PC-9 (cell line): ENCODE data around the gene FYN. TPM values are rescaled to one million over a fixed set of nuclear protein-coding genes. Genes with fewer than 3 reads are reported as not detected.

Experiments
- BruUV-seq: library from RNA; stranded (reverse); fragments of 400-500 nt; replicated peaks from 2 replicates; lab custom pipeline; 2021; lab: Mats Ljungman, UMichigan
- CTCF ChIA-PET: fragments of 300-600 bp; sonication (Branson Sonifier 250); formaldehyde crosslinking; loops from one replicate; lab custom pipeline; 2022; ENCODE audit warnings: antibody characterized with exemption; lab: Charles Lee
- POLR2A ChIA-PET: fragments of 300-600 bp; sonication (Branson Sonifier 250); formaldehyde crosslinking; loops from one replicate; lab custom pipeline; 2022; ENCODE audit warnings: antibody characterized with exemption; ENCODE audit not compliant: unreplicated experiment; lab: Charles Lee
- DNase-seq, 2 experiments: peaks; one replicate each; pipeline versions ENCODE4 v3.0.0 to v3.0.0-alpha.2; 2015 to 2022; ENCODE audit warnings: mixed read lengths in 1 of 2
- H2AFZ ChIP-seq: fragments of 200-600 bp; sonication (generic); 2 replicates; pipeline ENCODE4 v1.8.1; 2017; ENCODE audit warnings: antibody characterized with exemption
- H3F3A ChIP-seq: fragments of 200-600 bp; sonication (generic); 2 replicates; pipeline ENCODE4 v1.8.1; 2017; ENCODE audit warnings: antibody characterized with exemption, mild to moderate bottlenecking, low read depth; ENCODE audit not compliant: insufficient read depth
- H3K27ac ChIP-seq: fragments of 200-600 bp; sonication (generic); 2 replicates; pipeline ENCODE4 v1.6.1; 2016; ENCODE audit warnings: mixed run types
- H3K27me3 ChIP-seq: fragments of 200-600 bp; sonication (generic); 2 replicates; pipeline ENCODE4 v1.6.1; 2016; ENCODE audit warnings: low read depth, mixed run types; ENCODE audit not compliant: insufficient read depth
- H3K36me3 ChIP-seq: fragments of 200-600 bp; sonication (generic); 2 replicates; pipeline ENCODE4 v1.6.1; 2016; ENCODE audit warnings: low read depth, mixed run types
- H3K4me1 ChIP-seq: fragments of 200-600 bp; sonication (generic); replicated peaks from 2 replicates; pipeline ENCODE4 v1.6.1; 2016; ENCODE audit warnings: mixed run types; ENCODE audit not compliant: insufficient read depth
- H3K4me2 ChIP-seq: fragments of 200-600 bp; sonication (generic); 2 replicates; pipeline ENCODE4 v1.6.1; 2017; ENCODE audit warnings: mixed run types
- H3K4me3 ChIP-seq: fragments of 200-600 bp; sonication (generic); 2 replicates; pipeline ENCODE4 v1.6.1; 2016; ENCODE audit warnings: mixed run types
- H3K79me2 ChIP-seq: fragments of 200-600 bp; sonication (generic); 2 replicates; pipeline ENCODE4 v1.6.1; 2017; ENCODE audit warnings: low read depth, mixed run types
- H3K9me2 ChIP-seq: fragments of 200-600 bp; sonication (generic); 2 replicates; pipeline ENCODE4 v1.8.1; 2017; ENCODE audit warnings: mild to moderate bottlenecking; ENCODE audit not compliant: insufficient read depth
- H3K9me3 ChIP-seq: fragments of 200-600 bp; sonication (generic); 2 replicates; pipeline ENCODE4 v1.8.1; 2016; ENCODE audit warnings: low read depth; ENCODE audit not compliant: insufficient read depth
- H4K20me1 ChIP-seq: fragments of 200-600 bp; sonication (generic); 2 replicates; pipeline ENCODE4 v1.8.1; 2017; ENCODE audit not compliant: insufficient read depth
- CTCF ChIP-seq: fragments of 200-600 bp; sonication (generic); conservative IDR thresholded peaks from 2 replicates; pipeline ENCODE4 v1.6.1; 2017; ENCODE audit warnings: mixed run types, antibody characterized with exemption, mild to moderate bottlenecking, moderate library complexity
- EZH2 ChIP-seq: fragments of 200-600 bp; sonication (generic); IDR thresholded peaks from 2 replicates; pipeline ENCODE4 v1.8.0; 2017; ENCODE audit warnings: antibody characterized with exemption, low read depth
- intact Hi-C: fragments of 100-400 bp; cut with micrococcal nuclease; formaldehyde crosslinking; loops from one replicate; pipeline ENCODE4 v1.10.0; 2022; ENCODE audit not compliant: unreplicated experiment
- total RNA-seq: library from RNA; stranded (reverse); gene quantifications from 2 replicates; pipeline ENCODE4 v1.2.3, GENCODE V29; 2021

Gene FYN
- total RNA-seq, 1 experiment from 2014 or later: 53.3 TPM

- Histone ChIP-seq H3F3A (peaks cover 27% of the 10 kb centered on the region), H4K20me1 (no peaks in the 10 kb centered on the region), H3K4me2 (peak overlapping the region; percentile 63), H3K4me1 (peaks cover 33% of the 10 kb centered on the region), H3K79me2 (peaks cover 16% of the 10 kb centered on the region), H3K9me2 (no peaks in the 10 kb centered on the region), H3K27ac (peak overlapping the region; percentile 78), H3K27me3 (no peaks in the 10 kb centered on the region), H3K9me3 (no peaks in the 10 kb centered on the region), H3K36me3 (no peaks in the 10 kb centered on the region), H2AFZ (peak overlapping the region; percentile 8; the same call in 1 of the 2 replicates), H3K4me3 (peak overlapping the region; percentile 6; the same call in 1 of the 2 replicates)
- no TSS peak for BruUV-seq
- DNase-seq: peak in 1 of 2 experiments; percentile 83
- intact Hi-C loops: loop anchor here (2.0 to 5.0 kb wide), 2 partner anchors 17 to 48 kb away; partner anchors contain the start of gene FYN
- ChIA-PET CTCF (interaction anchor here (0.6 to 0.7 kb wide), 3 partner anchors 11 to 1125 kb away, joined by 3 to 5 read pairs (median 3); no protein-coding TSS in a partner anchor), POLR2A (interaction anchor here (0.6 to 1.1 kb wide), 5 partner anchors 10 to 363 kb away, joined by 3 to 8 read pairs (median 6); no protein-coding TSS in a partner anchor)
- TF ChIP-seq EZH2 (no peak), CTCF (no peak)
Measured at GRCh38 chr6:111823831-111824607, 49.2 kb downstream of the FYN start.

GRCh38 chr6:111823012-111823411 is 50.2 kb downstream of the FYN start:
- no peaks in the 10 kb centered on the region for H3K9me3 ChIP-seq
- H3K27ac ChIP-seq: peak overlapping the region; percentile 78
- peak overlapping the region; percentile 63; the same call in 1 of the 2 replicates for H3K4me2 ChIP-seq
- H3K9me2 ChIP-seq: no peaks in the 10 kb centered on the region
- H3F3A ChIP-seq: peaks cover 27% of the 10 kb centered on the region
- TF ChIP-seq EZH2 (no peak), CTCF (no peak)
- no TSS peak for BruUV-seq
- no peak overlapping the region for H3K4me3 ChIP-seq
- POLR2A ChIA-PET: interaction anchor here (0.6 kb wide), 1 partner anchor 24 kb away, joined by 6 read pairs; no protein-coding TSS in a partner anchor
- CTCF ChIA-PET: interaction anchor here (0.6 kb wide), 1 partner anchor 13 kb away, joined by 3 read pairs; no protein-coding TSS in a partner anchor
- peaks cover 33% of the 10 kb centered on the region for H3K4me1 ChIP-seq
- H3K36me3 ChIP-seq: no peaks in the 10 kb centered on the region
- DNase-seq: no peak
- H2AFZ ChIP-seq: no peak overlapping the region
- no peaks in the 10 kb centered on the region for H3K27me3 ChIP-seq
- intact Hi-C loops: loop anchor here (5.0 kb wide), 1 partner anchor 49 kb away; the partner anchor contains the start of gene FYN
- peaks cover 16% of the 10 kb centered on the region for H3K79me2 ChIP-seq
- H4K20me1 ChIP-seq: no peaks in the 10 kb centered on the region

DNA sequence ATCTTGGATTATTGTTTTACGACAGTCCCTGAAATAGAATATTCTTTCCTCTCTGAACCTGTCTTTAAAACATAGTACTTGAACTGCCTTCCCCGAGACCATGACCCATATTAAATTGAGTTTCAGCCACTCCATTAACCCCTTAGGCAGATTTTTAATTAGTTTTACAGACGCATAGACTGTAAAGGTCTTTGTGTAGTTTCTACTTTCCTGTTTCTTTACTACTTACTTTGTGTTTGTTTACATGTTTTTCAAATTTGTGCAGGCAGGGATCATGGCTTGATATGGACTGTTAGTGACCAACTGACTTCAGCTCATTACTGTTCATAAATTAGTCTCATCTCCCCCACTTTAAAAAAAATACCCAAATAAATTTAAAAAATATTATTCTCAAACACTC is 53.8 kb downstream of the FYN start:
- no peaks in the 10 kb centered on the region for H3K9me3 ChIP-seq
- no peak overlapping the region for H3K4me2 ChIP-seq
- no peaks in the 10 kb centered on the region for H3K36me3 ChIP-seq
- no peak overlapping the region for H2AFZ ChIP-seq
- intact Hi-C loops: no loop called here
- CTCF ChIA-PET: no interaction called here
- no peaks in the 10 kb centered on the region for H3K27me3 ChIP-seq
- no peaks in the 10 kb centered on the region for H4K20me1 ChIP-seq
- H3K4me1 ChIP-seq: peaks cover 33% of the 10 kb centered on the region
- H3K4me3 ChIP-seq: no peak overlapping the region
- no peak for DNase-seq
- no peaks in the 10 kb centered on the region for H3K9me2 ChIP-seq
- POLR2A ChIA-PET: no interaction called here
- peaks cover 16% of the 10 kb centered on the region for H3K79me2 ChIP-seq
- no peak for TF ChIP-seq EZH2
- TF ChIP-seq CTCF: no peak
- no TSS peak for BruUV-seq
- H3K27ac ChIP-seq: no peak overlapping the region
- H3F3A ChIP-seq: peaks cover 19% of the 10 kb centered on the region
